Muscle of leg (tissue), 11 donors: ENCODE measurements around the gene SOHLH1. TPM values are rescaled to one million over a fixed set of nuclear protein-coding genes. Genes with fewer than 3 reads are reported as not detected.
"Not testable (repeated sequence)": the region's sequence is repeated elsewhere in the genome, so short reads cannot be mapped to it uniquely, and the experiment has no call there.

Experiments used
- DNase-seq: peaks from one replicate; pipeline ENCODE4 v3.0.0; 2013
- H3K27ac ChIP-seq: one replicate; pipeline ENCODE4 v1.5.1; 2013; ENCODE audit warnings: mild to moderate bottlenecking, low read length, control low read depth
- H3K27me3 ChIP-seq: one replicate; pipeline ENCODE4 v1.6.1; 2013; ENCODE audit warnings: low read length; ENCODE audit not compliant: control insufficient read depth, insufficient read depth
- H3K36me3 ChIP-seq: one replicate; pipeline ENCODE4 v1.6.1; 2013; ENCODE audit warnings: low read length; ENCODE audit not compliant: control insufficient read depth, insufficient read depth
- H3K4me1 ChIP-seq: one replicate; pipeline ENCODE4 v1.6.1; 2013; ENCODE audit warnings: low read length; ENCODE audit not compliant: control insufficient read depth, insufficient read depth
- H3K4me3 ChIP-seq: one replicate; pipeline ENCODE4 v1.5.1; 2013; ENCODE audit warnings: low read length, control low read depth
- H3K9me3 ChIP-seq: replicated peaks from 2 replicates; pipeline ENCODE4 v1.6.1; 2013; ENCODE audit warnings: low read depth, low read length; ENCODE audit not compliant: control insufficient read depth
- WGBS: methylation state at CpG from one replicate; pipeline ENCODE4 v1.1.5; 2013; ENCODE audit warnings: missing lambda C conversion rate; ENCODE audit not compliant: insufficient coverage; 5-methylcytosine and 5-hydroxymethylcytosine counted together
- polyA plus RNA-seq, 8 donors: library from polyadenylated mRNA; unstranded; fragments of 120-200 nt; gene quantifications; one replicate each; pipeline versions ENCODE4 v1.2.1 to v1.2.3, GENCODE V29; 2013; ENCODE audit warnings: inconsistent platforms in 1 of 8, low replicate concordance in 1 of 8; ENCODE audit not compliant: insufficient read length in 8 of 8, insufficient read depth in 1 of 8
- total RNA-seq: library from RNA; stranded (reverse); fragments of 120-200 nt; gene quantifications from one replicate; pipeline ENCODE4 v1.2.4, GENCODE V29; 2013

The SOHLH1 gene
- total and polyA plus RNA-seq, 9 donors = 0.13 to 0.31 (median 0.17) TPM; not detected in 3

DNA sequence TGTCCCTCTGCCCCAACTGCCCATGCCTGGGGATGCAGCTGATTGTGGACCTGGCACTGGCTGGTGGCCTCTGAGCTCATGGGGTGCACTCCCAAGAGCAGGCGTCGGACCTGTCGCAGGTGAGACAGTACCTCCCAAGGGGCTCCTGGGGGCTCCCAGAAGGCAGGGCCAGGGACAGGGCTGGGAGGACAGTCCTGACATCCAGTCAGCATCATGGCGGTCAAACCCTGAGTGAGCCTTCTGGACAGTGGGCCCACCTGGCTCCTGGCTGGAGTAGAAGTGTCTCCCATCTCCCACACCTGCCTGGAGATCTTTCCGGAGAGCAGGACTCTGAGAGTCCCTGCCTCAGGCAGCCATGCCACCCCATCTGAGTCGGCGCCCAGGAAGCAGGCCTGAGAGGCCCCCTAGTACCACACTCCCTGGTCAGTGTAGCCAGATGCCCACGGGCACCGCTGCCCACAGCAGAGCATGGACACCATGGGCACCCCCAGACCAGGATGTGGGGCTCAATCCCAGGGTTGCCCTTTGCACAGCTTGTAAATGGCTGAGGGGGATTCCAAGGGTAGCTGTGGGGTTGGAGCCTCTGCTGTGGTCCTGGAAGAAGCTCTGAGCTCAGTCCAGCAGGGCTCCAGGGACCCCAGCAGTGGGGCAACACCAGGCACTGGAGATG, 29.5 kb downstream of the SOHLH1 start:
- Histone ChIP-seq H3K4me1 (no peaks in the 10 kb centered on the region), H3K36me3 (no peaks in the 10 kb centered on the region), H3K4me3 (no peak overlapping the region), H3K27me3 (peaks cover 6% of the 10 kb centered on the region), H3K27ac (no peak overlapping the region), H3K9me3 (no peaks in the 10 kb centered on the region)
- no peak for DNase-seq
- WGBS = 97% methylated on average over 8 of the region's 9 CpGs

GRCh38 chr9:135669018-135669417, 30.3 kb downstream of the SOHLH1 start:
- H3K4me1 ChIP-seq, DNase-seq, H3K9me3 ChIP-seq, H3K4me3 ChIP-seq, H3K27me3 ChIP-seq, H3K27ac ChIP-seq, H3K36me3 ChIP-seq: not testable (repeated sequence)
- 83% methylated on average over 1 of the region's 5 CpGs for WGBS

DNA sequence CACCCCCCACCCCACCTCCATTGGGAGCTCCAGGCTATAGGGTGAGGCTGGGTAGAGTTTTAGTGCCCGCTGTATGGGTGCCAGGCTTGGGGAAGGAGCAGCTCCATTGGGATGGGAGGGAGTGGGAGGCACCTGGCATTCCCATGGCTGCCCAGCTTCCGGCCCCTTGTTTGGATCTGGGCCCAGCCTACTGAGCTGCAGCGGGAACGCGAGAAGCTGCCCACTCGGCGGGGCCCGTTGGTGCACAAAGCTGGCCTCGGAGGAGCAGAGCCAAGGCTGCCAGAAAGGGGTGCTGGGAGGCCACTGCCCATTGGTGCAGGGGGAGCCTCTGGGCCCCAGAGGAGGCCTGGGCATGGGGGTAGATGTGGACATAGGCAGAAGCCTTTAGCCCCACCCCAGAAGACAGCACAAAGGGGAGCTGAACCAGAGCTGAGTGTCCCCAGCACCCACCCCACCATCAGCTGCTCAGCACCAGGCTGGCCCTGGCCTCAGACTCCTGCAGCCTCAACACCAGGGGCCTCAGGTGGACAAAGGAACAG, 31.7 kb downstream of the SOHLH1 start:
- no peak overlapping the region for H3K27ac ChIP-seq
- no peaks in the 10 kb centered on the region for H3K9me3 ChIP-seq
- no peaks in the 10 kb centered on the region for H3K36me3 ChIP-seq
- WGBS = 51% methylated on average over 9 of the region's 9 CpGs
- H3K4me3 ChIP-seq = no peak overlapping the region
- no peak for DNase-seq
- peaks cover 8% of the 10 kb centered on the region for H3K4me1 ChIP-seq
- H3K27me3 ChIP-seq = peaks cover 3% of the 10 kb centered on the region

- 45% methylated on average over 18 of the region's 29 CpGs for WGBS
- DNase-seq = no peak
- H3K27me3 ChIP-seq = peaks cover 3% of the 10 kb centered on the region
These were observed 32.5 kb downstream of the SOHLH1 start for GRCh38 chr9:135666534-135667462.

GRCh38 chr9:135665795-135666189, 33.5 kb downstream of the SOHLH1 start:
- WGBS = 89% methylated on average over 7 of the region's 12 CpGs
- peaks cover 20% of the 10 kb centered on the region for H3K4me1 ChIP-seq
- no peak overlapping the region for H3K4me3 ChIP-seq
- DNase-seq = no peak
- H3K27ac ChIP-seq = no peak overlapping the region
- H3K36me3 ChIP-seq = no peaks in the 10 kb centered on the region
- no peaks in the 10 kb centered on the region for H3K9me3 ChIP-seq
- H3K27me3 ChIP-seq = no peaks in the 10 kb centered on the region

More at GRCh38 chr9:135666534-135667462, 32.5 kb downstream of the SOHLH1 start:
- H3K36me3 ChIP-seq = no peaks in the 10 kb centered on the region
- H3K4me1 ChIP-seq = peaks cover 16% of the 10 kb centered on the region
- H3K4me3 ChIP-seq = no peak overlapping the region
- H3K9me3 ChIP-seq = no peaks in the 10 kb centered on the region
- no peak overlapping the region for H3K27ac ChIP-seq

- H3K36me3 ChIP-seq = no peaks in the 10 kb centered on the region
- WGBS = 79% methylated on average over 20 of the region's 32 CpGs
- no peak overlapping the region for H3K27ac ChIP-seq
- H3K4me3 ChIP-seq = no peak overlapping the region
- peaks cover 20% of the 10 kb centered on the region for H3K4me1 ChIP-seq
- no peaks in the 10 kb centered on the region for H3K9me3 ChIP-seq
- no peaks in the 10 kb centered on the region for H3K27me3 ChIP-seq
- no peak for DNase-seq
These were observed 34.2 kb downstream of the SOHLH1 start for GRCh38 chr9:135664801-135665794.

DNA sequence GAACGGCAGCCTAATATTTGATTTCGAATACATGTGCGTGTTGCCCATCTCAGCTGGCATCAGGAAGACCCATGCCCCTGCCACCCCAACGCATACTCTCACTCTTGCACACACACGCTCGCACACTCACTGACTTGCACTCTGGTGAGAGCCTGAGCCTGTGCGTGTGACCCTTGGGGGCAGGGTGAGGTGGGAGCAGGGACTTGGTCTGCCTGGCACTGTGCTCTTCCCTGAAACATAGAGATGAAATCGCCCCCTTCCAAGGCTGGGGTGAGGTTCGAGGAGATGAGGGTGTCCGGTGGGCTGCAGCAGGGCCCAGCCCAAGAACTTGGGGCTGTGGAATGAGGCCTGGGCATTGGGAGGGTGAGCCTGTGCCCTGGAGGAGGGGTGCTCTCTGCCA, 35.0 kb downstream of the SOHLH1 start:
- Histone ChIP-seq H3K4me3 (no peak overlapping the region), H3K9me3 (no peaks in the 10 kb centered on the region), H3K36me3 (no peaks in the 10 kb centered on the region), H3K27ac (no peak overlapping the region), H3K27me3 (no peaks in the 10 kb centered on the region), H3K4me1 (peaks cover 20% of the 10 kb centered on the region)
- no peak for DNase-seq
- 94% methylated on average over 7 of the region's 10 CpGs for WGBS

DNA sequence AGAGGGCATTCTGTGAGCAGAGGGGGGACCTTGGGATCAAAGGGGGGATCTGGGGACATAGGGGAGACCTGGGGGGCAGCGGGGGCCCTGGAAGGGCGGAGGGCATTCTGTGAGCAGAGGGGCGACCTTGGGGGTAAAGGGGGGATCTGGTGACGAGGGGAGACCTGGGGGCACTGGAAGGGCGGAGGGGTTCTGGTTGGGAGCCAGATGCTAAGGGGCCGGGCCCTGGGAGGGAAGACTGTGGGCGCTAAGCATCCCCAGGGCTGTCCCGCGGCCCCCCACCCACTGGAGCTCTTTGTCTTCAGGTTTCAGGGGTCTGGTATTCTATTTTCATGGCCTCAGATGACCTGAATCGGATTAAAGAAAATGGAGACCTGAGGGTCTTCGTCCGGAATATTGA, 35.4 kb downstream of the SOHLH1 start:
- no peaks in the 10 kb centered on the region for H3K36me3 ChIP-seq
- no peak overlapping the region for H3K4me3 ChIP-seq
- H3K4me1 ChIP-seq = peaks cover 20% of the 10 kb centered on the region
- 87% methylated on average over 7 of the region's 12 CpGs for WGBS
- no peaks in the 10 kb centered on the region for H3K27me3 ChIP-seq
- H3K9me3 ChIP-seq = no peaks in the 10 kb centered on the region
- no peak for DNase-seq
- no peak overlapping the region for H3K27ac ChIP-seq

GRCh38 chr9:135663451-135663770, 35.9 kb downstream of the SOHLH1 start:
- H3K9me3 ChIP-seq = no peaks in the 10 kb centered on the region
- H3K4me1 ChIP-seq = peaks cover 20% of the 10 kb centered on the region
- DNase-seq = no peak
- no peak overlapping the region for H3K27ac ChIP-seq
- H3K36me3 ChIP-seq = no peaks in the 10 kb centered on the region
- H3K27me3 ChIP-seq = no peaks in the 10 kb centered on the region
- no peak overlapping the region for H3K4me3 ChIP-seq
- WGBS = 34% methylated on average over 3 of the region's 3 CpGs
